ENCODE data around the gene ACBD4.
A peak's percentile ranks its signal among the peaks of the same experiment; 100 is the strongest.

Gene ACBD4

DNA sequence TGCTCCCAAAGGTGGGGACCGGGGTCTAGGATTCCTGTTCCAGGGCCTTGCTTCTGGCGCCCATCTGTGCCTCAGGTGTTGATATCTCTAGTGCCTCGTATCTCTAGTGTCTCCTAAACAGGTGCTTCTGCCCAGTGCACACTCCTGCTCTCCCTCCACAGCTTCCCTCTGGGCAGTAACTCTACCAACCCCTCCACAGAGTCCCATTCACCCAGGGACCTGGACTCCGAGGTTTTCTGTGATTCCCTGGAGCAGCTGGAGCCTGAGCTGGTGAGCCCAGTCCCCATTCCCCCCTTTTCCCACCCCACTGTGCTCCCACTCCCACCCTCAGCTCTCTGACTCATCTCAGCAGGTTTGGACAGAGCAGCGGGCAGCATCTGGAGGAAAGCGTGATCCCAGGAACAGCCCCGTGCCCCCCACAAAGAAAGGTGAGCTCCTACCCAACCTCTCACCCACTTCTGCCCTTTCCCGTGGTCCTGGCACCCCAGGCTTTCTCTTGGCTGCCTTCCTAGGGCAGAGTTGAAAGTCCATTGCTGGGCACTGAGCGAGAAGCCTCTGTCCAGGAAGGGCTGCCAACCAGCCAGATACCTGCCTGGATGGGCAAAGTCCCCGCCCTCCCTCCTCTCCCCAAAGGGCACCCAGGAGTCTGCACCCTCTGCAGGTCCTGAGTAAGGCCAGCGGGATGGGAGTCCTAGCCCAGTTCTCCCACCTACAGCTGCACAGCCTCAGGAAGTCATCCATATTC, 2.2 kb downstream of the ACBD4 start:
- no peaks in the 10 kb centered on the region for H3K27me3 ChIP-seq (ENCODE audit: insufficient read depth, low read length)
- H3K27ac ChIP-seq (ENCODE audit: low read depth, low read length) = no peak overlapping the region
- no peak overlapping the region for H2AFZ ChIP-seq (ENCODE audit: low read length, unreplicated experiment)
- no peak overlapping the region for H3K4me3 ChIP-seq (ENCODE audit: low read depth, low read length)
- H3K36me3 ChIP-seq (ENCODE audit: insufficient read depth, low read length) = no peaks in the 10 kb centered on the region
- no peaks in the 10 kb centered on the region for H3K79me2 ChIP-seq (ENCODE audit: control insufficient read depth, insufficient read depth, low read length, unreplicated experiment)
- H3K4me1 ChIP-seq (ENCODE audit: control insufficient read depth, insufficient read depth, low read length, unreplicated experiment) = peaks cover 10% of the 10 kb centered on the region

DNA sequence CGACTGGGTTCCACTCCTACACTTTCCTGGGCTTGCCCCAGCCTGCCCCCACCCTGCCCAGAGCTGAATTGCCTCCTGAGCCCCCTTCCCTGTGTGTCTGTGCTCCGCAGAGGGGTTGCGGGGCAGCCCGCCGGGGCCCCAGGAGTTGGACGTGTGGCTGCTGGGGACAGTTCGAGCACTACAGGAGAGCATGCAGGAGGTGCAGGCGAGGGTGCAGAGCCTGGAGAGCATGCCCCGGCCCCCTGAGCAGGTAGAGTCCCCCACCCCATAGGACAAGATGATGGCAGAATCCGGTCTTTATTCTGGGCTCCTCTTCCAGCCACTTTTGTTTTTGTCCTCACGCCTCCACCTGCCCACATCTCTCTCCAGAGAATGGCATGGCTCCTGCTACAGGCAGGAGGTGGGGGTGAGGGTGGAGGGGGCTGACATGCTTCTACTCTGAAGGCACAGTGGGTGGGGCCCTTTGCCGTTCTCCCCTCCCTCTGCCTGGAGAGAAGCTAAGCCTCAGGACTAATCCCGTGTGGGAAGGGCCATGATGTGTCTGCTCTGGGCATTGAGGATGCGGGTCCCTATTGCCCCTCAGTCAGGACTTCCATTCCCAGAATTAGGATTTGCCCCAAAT, 3.5 kb downstream of the ACBD4 start:
- Histone ChIP-seq H3K4me1 (ENCODE audit: control insufficient read depth, insufficient read depth, low read length, unreplicated experiment) (peaks cover 15% of the 10 kb centered on the region), H3K27ac (ENCODE audit: low read depth, low read length) (no peak overlapping the region), H3K4me3 (ENCODE audit: low read depth, low read length) (no peak overlapping the region), H3K27me3 (ENCODE audit: insufficient read depth, low read length) (no peaks in the 10 kb centered on the region), H2AFZ (ENCODE audit: low read length, unreplicated experiment) (no peak overlapping the region), H3K79me2 (ENCODE audit: control insufficient read depth, insufficient read depth, low read length, unreplicated experiment) (no peaks in the 10 kb centered on the region), H3K36me3 (ENCODE audit: insufficient read depth, low read length) (no peaks in the 10 kb centered on the region)

- no peak overlapping the region for H3K27ac ChIP-seq (ENCODE audit: low read depth, low read length)
- H3K36me3 ChIP-seq (ENCODE audit: insufficient read depth, low read length) = no peaks in the 10 kb centered on the region
- no peak overlapping the region for H3K4me3 ChIP-seq (ENCODE audit: low read depth, low read length)
- peaks cover 17% of the 10 kb centered on the region for H3K4me1 ChIP-seq (ENCODE audit: control insufficient read depth, insufficient read depth, low read length, unreplicated experiment)
- no peaks in the 10 kb centered on the region for H3K79me2 ChIP-seq (ENCODE audit: control insufficient read depth, insufficient read depth, low read length, unreplicated experiment)
- no peak overlapping the region for H2AFZ ChIP-seq (ENCODE audit: low read length, unreplicated experiment)
- no peaks in the 10 kb centered on the region for H3K27me3 ChIP-seq (ENCODE audit: insufficient read depth, low read length)
These were observed 4.0 kb downstream of the ACBD4 start for GRCh38 chr17:45139533-45139920.

DNA sequence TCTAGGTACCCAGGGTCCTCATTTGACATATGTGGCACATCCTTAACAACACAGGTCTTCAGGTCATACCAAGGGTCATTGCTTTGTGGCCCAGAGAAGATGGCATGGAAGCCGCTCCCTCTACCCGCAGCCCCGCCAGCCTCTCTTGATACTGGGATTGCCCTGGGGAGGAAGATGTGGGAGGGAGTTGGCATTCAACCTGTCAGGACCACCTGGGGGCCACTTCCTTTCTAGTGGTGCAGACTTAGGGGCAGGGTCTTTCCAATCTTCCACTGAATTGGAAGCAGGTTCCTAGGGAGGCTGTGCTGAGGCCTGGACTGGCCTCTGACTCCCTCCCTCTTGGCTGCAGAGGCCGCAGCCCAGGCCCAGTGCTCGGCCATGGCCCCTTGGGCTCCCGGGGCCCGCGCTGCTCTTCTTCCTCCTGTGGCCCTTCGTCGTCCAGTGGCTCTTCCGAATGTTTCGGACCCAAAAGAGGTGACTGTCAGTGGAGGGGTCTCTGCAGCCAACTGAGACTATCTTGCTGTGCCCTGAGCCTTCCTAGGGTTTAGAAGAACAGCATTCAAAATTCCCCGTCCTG, 7.7 kb downstream of the ACBD4 start:
- Histone ChIP-seq H3K4me1 (ENCODE audit: control insufficient read depth, insufficient read depth, low read length, unreplicated experiment) (peaks cover 20% of the 10 kb centered on the region), H3K27me3 (ENCODE audit: insufficient read depth, low read length) (no peaks in the 10 kb centered on the region), H3K36me3 (ENCODE audit: insufficient read depth, low read length) (no peaks in the 10 kb centered on the region), H3K27ac (ENCODE audit: low read depth, low read length) (no peak overlapping the region), H3K4me3 (ENCODE audit: low read depth, low read length) (0 out of 2 replicates have a peak overlapping the region, but pooled peaks have one; percentile 65), H2AFZ (ENCODE audit: low read length, unreplicated experiment) (no peak overlapping the region), H3K79me2 (ENCODE audit: control insufficient read depth, insufficient read depth, low read length, unreplicated experiment) (peaks cover 3% of the 10 kb centered on the region)

DNA sequence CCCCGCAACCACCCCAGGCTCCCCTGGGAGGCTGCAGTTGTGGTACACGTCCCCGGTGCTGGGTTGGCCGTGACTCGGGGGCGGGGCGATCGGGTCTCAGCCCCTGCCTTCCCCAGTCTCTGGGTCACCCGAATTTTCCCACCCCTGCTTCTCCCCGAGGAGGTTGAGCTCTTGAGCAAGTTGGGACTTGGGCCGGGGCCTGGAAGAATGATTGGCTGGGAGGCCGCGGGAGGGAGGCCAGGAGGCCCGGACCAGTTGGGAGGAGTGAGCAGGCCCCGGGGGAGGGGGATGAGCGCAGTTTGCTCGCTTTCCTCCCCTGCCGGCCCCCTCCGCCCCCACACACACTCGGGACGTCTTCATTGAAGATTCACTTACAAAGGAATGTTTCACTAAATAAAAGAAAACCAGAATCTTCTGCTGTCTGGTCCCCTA, 8.3 kb downstream of the ACBD4 start:
- Histone ChIP-seq H3K79me2 (ENCODE audit: control insufficient read depth, insufficient read depth, low read length, unreplicated experiment) (peaks cover 6% of the 10 kb centered on the region), H3K36me3 (ENCODE audit: insufficient read depth, low read length) (no peaks in the 10 kb centered on the region), H2AFZ (ENCODE audit: low read length, unreplicated experiment) (peak overlapping the region; percentile 80), H3K27ac (ENCODE audit: low read depth, low read length) (peak overlapping the region; percentile 71), H3K4me3 (ENCODE audit: low read depth, low read length) (peak overlapping the region; percentile 65), H3K4me1 (ENCODE audit: control insufficient read depth, insufficient read depth, low read length, unreplicated experiment) (peaks cover 20% of the 10 kb centered on the region), H3K27me3 (ENCODE audit: insufficient read depth, low read length) (no peaks in the 10 kb centered on the region)

GRCh38 chr17:45144199-45145034, 8.9 kb downstream of the ACBD4 start:
- Histone ChIP-seq H3K36me3 (ENCODE audit: insufficient read depth, low read length) (no peaks in the 10 kb centered on the region), H3K4me3 (ENCODE audit: low read depth, low read length) (peak overlapping the region; percentile 65), H2AFZ (ENCODE audit: low read length, unreplicated experiment) (peak overlapping the region; percentile 80), H3K4me1 (ENCODE audit: control insufficient read depth, insufficient read depth, low read length, unreplicated experiment) (peaks cover 20% of the 10 kb centered on the region), H3K27ac (ENCODE audit: low read depth, low read length) (peak overlapping the region; percentile 71), H3K79me2 (ENCODE audit: control insufficient read depth, insufficient read depth, low read length, unreplicated experiment) (peaks cover 11% of the 10 kb centered on the region), H3K27me3 (ENCODE audit: insufficient read depth, low read length) (no peaks in the 10 kb centered on the region)

DNA sequence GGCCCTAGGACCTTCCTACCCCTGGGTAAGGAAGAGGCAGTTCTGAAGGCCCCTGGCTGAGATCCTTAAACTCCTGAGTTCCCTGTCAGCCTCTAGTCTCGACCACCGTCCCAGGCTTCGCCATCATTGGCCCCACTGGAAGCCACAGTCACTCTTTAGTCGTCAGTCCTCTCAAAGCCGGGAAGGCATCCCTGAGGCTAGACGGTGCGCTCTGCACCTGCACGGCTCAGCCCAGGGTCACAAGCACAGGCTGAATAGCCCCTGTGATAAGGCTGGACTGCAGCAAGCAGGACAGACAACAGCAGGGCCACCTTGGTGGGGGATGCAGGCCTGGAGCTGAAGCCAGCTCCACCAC, 9.5 kb downstream of the ACBD4 start:
- Histone ChIP-seq H3K27me3 (ENCODE audit: insufficient read depth, low read length) (no peaks in the 10 kb centered on the region), H3K27ac (ENCODE audit: low read depth, low read length) (peak overlapping the region; percentile 71; the same call in 1 of the 2 replicates), H3K4me1 (ENCODE audit: control insufficient read depth, insufficient read depth, low read length, unreplicated experiment) (peaks cover 20% of the 10 kb centered on the region), H2AFZ (ENCODE audit: low read length, unreplicated experiment) (peak overlapping the region; percentile 80), H3K36me3 (ENCODE audit: insufficient read depth, low read length) (no peaks in the 10 kb centered on the region), H3K4me3 (ENCODE audit: low read depth, low read length) (peak overlapping the region; percentile 65), H3K79me2 (ENCODE audit: control insufficient read depth, insufficient read depth, low read length, unreplicated experiment) (peaks cover 17% of the 10 kb centered on the region)

GRCh38 chr17:45146166-45146565, 10.7 kb downstream of the ACBD4 start:
- Histone ChIP-seq H3K27ac (ENCODE audit: low read depth, low read length) (peak overlapping the region; percentile 93; the same call in 1 of the 2 replicates), H3K4me1 (ENCODE audit: control insufficient read depth, insufficient read depth, low read length, unreplicated experiment) (peaks cover 22% of the 10 kb centered on the region), H3K79me2 (ENCODE audit: control insufficient read depth, insufficient read depth, low read length, unreplicated experiment) (peaks cover 29% of the 10 kb centered on the region), H3K27me3 (ENCODE audit: insufficient read depth, low read length) (no peaks in the 10 kb centered on the region), H3K4me3 (ENCODE audit: low read depth, low read length) (no peak overlapping the region; the same call in 1 of the 2 replicates), H2AFZ (ENCODE audit: low read length, unreplicated experiment) (no peak overlapping the region), H3K36me3 (ENCODE audit: insufficient read depth, low read length) (no peaks in the 10 kb centered on the region)

DNA sequence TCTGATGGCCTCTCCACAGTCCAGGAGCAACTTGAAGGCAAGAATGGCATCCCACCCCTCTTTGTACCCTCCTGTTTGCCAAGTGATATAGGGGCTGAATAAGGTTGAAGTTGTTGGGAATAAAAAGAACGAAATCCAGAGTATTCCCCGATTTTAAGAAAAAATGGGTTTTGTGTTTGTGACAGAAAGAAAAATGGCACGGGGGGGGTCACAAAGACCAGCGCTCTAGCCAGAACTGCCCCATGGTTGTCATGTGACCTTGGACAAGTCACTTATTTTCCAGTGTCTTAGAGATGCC, 11.1 kb downstream of the ACBD4 start:
- H3K36me3 ChIP-seq (ENCODE audit: insufficient read depth, low read length) = no peaks in the 10 kb centered on the region
- H2AFZ ChIP-seq (ENCODE audit: low read length, unreplicated experiment) = no peak overlapping the region
- no peaks in the 10 kb centered on the region for H3K27me3 ChIP-seq (ENCODE audit: insufficient read depth, low read length)
- H3K79me2 ChIP-seq (ENCODE audit: control insufficient read depth, insufficient read depth, low read length, unreplicated experiment) = peaks cover 32% of the 10 kb centered on the region
- H3K27ac ChIP-seq (ENCODE audit: low read depth, low read length) = peak overlapping the region; percentile 93
- H3K4me1 ChIP-seq (ENCODE audit: control insufficient read depth, insufficient read depth, low read length, unreplicated experiment) = peaks cover 26% of the 10 kb centered on the region
- H3K4me3 ChIP-seq (ENCODE audit: low read depth, low read length) = peak overlapping the region; percentile 80

GRCh38 chr17:45146890-45147580, 11.5 kb downstream of the ACBD4 start:
- Histone ChIP-seq H3K27me3 (ENCODE audit: insufficient read depth, low read length) (no peaks in the 10 kb centered on the region), H3K27ac (ENCODE audit: low read depth, low read length) (peak overlapping the region; percentile 93), H3K36me3 (ENCODE audit: insufficient read depth, low read length) (no peaks in the 10 kb centered on the region), H3K4me3 (ENCODE audit: low read depth, low read length) (peak overlapping the region; percentile 80), H3K4me1 (ENCODE audit: control insufficient read depth, insufficient read depth, low read length, unreplicated experiment) (peaks cover 30% of the 10 kb centered on the region), H3K79me2 (ENCODE audit: control insufficient read depth, insufficient read depth, low read length, unreplicated experiment) (peaks cover 35% of the 10 kb centered on the region), H2AFZ (ENCODE audit: low read length, unreplicated experiment) (peak overlapping the region; percentile 40)
